ENCODE data around the gene PHKB.
A peak's percentile ranks its signal among the peaks of the same experiment; 100 is the strongest.

Gene PHKB

GRCh38 chr16:47697826-47698225 is 236.7 kb downstream of the PHKB start:
- no peak for DNase-seq

- peak; percentile 59 to 77 for DNase-seq
These were observed 238.0 kb downstream of the PHKB start for GRCh38 chr16:47699106-47699505.

GRCh38 chr16:47700857-47701587 is 239.9 kb downstream of the PHKB start:
- DNase-seq = no peak

- DNase-seq = no peak
These were observed 244.1 kb downstream of the PHKB start for GRCh38 chr16:47705266-47705665.

GRCh38 chr16:47711809-47712208 is 250.7 kb downstream of the PHKB start:
- DNase-seq = no peak

- DNase-seq = no peak
These were observed 251.4 kb downstream of the PHKB start for GRCh38 chr16:47712276-47713224.

- DNase-seq = no peak
These were observed 252.1 kb downstream of the PHKB start for GRCh38 chr16:47713225-47713595.

- DNase-seq = no peak
These were observed 254.4 kb downstream of the PHKB start for GRCh38 chr16:47715442-47716083.

- DNase-seq = no peak
These were observed 255.4 kb downstream of the PHKB start for GRCh38 chr16:47716571-47716970.

- no peak for DNase-seq
These were observed 258.6 kb downstream of the PHKB start for GRCh38 chr16:47719713-47720112.

GRCh38 chr16:47721006-47721637 is 260.0 kb downstream of the PHKB start:
- DNase-seq = no peak

GRCh38 chr16:47722046-47722445 is 260.9 kb downstream of the PHKB start:
- no peak for DNase-seq

- DNase-seq = no peak
These were observed 263.1 kb downstream of the PHKB start for GRCh38 chr16:47724115-47724785.

GRCh38 chr16:47725188-47725695 is 264.1 kb downstream of the PHKB start:
- no peak for DNase-seq

GRCh38 chr16:47726031-47726675 is 265.0 kb downstream of the PHKB start:
- DNase-seq = no peak

- no peak for DNase-seq
These were observed 266.0 kb downstream of the PHKB start for GRCh38 chr16:47727131-47727530.

- no peak for DNase-seq
These were observed 267.1 kb downstream of the PHKB start for GRCh38 chr16:47728205-47728604.

GRCh38 chr16:47729701-47730100 is 268.6 kb downstream of the PHKB start:
- DNase-seq = no peak

GRCh38 chr16:47731252-47731651 is 270.1 kb downstream of the PHKB start:
- DNase-seq = no peak

GRCh38 chr16:47732122-47732521 is 271.0 kb downstream of the PHKB start:
- DNase-seq = no peak

GRCh38 chr16:47732523-47733111 is 271.5 kb downstream of the PHKB start:
- peak in 1 of 2 donors; percentile 2 for DNase-seq

Data from inflammatory macrophage treated with lipopolysaccharide for 1 hour (primary cell).